Measurements from ENCODE around the gene ADH5. TPM values are rescaled to one million over a fixed set of nuclear protein-coding genes. Genes with fewer than 3 reads are reported as not detected.
"Not testable (repeated sequence)": the region's sequence is repeated elsewhere in the genome, so short reads cannot be mapped to it uniquely, and the experiment has no call there.

ADH5 gene
- total and polyA plus RNA-seq, 3 experiments from 2014 or later = 113 to 127 (median 116) TPM

DNA sequence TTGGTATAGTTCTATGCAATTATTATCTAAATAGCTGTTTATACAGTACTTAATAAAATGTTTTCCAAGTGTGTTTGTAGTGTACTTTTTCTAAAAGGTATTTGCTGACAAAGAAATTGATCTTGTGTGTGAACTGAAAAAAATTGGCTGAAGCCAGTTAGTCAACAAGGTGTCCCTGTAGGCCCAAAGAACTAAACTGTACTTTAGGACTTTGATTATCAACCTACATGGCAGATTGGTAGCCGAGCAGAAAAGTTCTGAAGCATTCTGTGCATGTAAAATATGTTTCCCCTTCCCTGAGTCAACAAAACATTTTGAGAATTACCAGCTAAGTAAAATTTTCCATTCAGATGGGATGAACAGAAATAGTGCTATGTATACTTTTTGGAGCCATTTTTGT lies 21.0 kb downstream of the ADH5 start:
- peak overlapping the region in 3 of 8 donors; percentile 3 to 54 (median 17) for H3K27ac Mint-ChIP-seq
- CTCF ChIA-PET = interaction anchor here (1.3 to 1.7 kb wide), 2 partner anchors 11 to 12 kb away, joined by 3 to 7 read pairs; no protein-coding TSS in a partner anchor
- H3K27me3 Mint-ChIP-seq = no peaks in the 10 kb centered on the region
- Histone ChIP-seq H3K36me3 (ENCODE audit: insufficient read depth, low read length) (peaks cover 4% of the 10 kb centered on the region), H3K4me3 (ENCODE audit: low read length) (no peak overlapping the region), H3K9me3 (ENCODE audit: low read length) (no peaks in the 10 kb centered on the region), H3K27ac (ENCODE audit: low read depth, low read length) (no peak overlapping the region), H3K4me1 (ENCODE audit: insufficient read depth, low read length) (no peaks in the 10 kb centered on the region), H3K27me3 (ENCODE audit: insufficient read depth, low read length, poor library complexity, severe bottlenecking) (no peaks in the 10 kb centered on the region)
- H3K9me3 Mint-ChIP-seq = peaks cover 0 to 2% (median 0%) of the 10 kb centered on the region in 5 donors
- H3K4me3 Mint-ChIP-seq = no peak overlapping the region
- DNase-seq = no peak
- peaks cover 0 to 2% (median 0%) of the 10 kb centered on the region in 3 donors for H3K4me1 Mint-ChIP-seq
- H3K36me3 Mint-ChIP-seq = peaks cover 5 to 56% (median 19%) of the 10 kb centered on the region in 3 donors
- POLR2A ChIA-PET = no interaction called here

DNA sequence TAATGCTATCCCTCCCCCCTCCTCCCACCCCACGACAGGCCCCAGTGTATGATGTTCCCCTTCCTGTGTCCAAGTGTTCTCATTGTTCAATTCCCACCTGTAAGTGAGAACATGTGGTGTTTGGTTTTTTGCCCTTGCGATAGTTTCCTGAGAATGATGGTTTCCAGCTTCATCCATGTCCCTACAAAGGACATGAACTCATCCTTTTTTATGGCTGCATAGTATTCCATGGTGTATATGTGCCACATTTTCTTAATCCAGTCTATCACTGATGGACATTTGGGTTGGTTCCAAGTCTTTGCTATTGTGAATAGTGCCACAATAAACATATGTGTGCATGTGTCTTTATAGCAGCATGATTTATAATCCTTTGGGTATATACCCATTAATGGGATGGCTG lies 23.1 kb downstream of the ADH5 start:
- POLR2A ChIA-PET; DNase-seq; H3K9me3 Mint-ChIP-seq; H3K36me3 ChIP-seq (ENCODE audit: insufficient read depth, low read length); H3K27me3 Mint-ChIP-seq; H3K4me3 ChIP-seq (ENCODE audit: low read length); CTCF ChIA-PET; H3K27ac Mint-ChIP-seq; H3K27me3 ChIP-seq (ENCODE audit: insufficient read depth, low read length, poor library complexity, severe bottlenecking); H3K9me3 ChIP-seq (ENCODE audit: low read length); H3K27ac ChIP-seq (ENCODE audit: low read depth, low read length); H3K4me3 Mint-ChIP-seq; H3K4me1 Mint-ChIP-seq; H3K4me1 ChIP-seq (ENCODE audit: insufficient read depth, low read length): not testable (repeated sequence)
- peaks cover 11 to 55% (median 15%) of the 10 kb centered on the region in 3 donors for H3K36me3 Mint-ChIP-seq

DNA sequence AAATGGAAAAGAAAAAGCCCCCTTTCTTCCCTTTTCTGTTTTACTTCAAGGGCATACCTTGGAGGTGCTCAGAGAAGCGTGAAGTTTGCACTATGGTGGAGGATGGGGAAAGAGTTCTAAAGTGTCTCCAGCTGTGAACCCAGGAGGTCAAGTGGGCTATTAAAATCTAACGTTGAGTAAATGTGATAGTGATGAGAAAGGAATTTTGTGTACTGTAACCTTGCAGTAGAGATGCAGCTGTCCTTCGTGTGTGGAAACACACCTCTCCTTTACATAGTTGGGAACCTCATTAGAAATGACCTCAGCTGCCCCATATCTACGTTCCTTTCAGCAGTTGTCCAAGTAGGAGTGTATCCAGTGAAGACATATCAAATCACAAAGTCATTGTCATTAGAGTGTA lies 26.5 kb downstream of the ADH5 start:
- ChIA-PET POLR2A (interaction anchor here (1.0 kb wide), 1 partner anchor 27 kb away, joined by 3 read pairs; the partner anchor contains the start of gene ADH5), CTCF (no interaction called here)
- Histone ChIP-seq H3K27ac (ENCODE audit: low read depth, low read length) (no peak overlapping the region), H3K9me3 (ENCODE audit: low read length) (no peaks in the 10 kb centered on the region), H3K4me1 (ENCODE audit: insufficient read depth, low read length) (no peaks in the 10 kb centered on the region), H3K4me3 (ENCODE audit: low read length) (no peak overlapping the region), H3K36me3 (ENCODE audit: insufficient read depth, low read length) (peaks cover 6% of the 10 kb centered on the region), H3K27me3 (ENCODE audit: insufficient read depth, low read length, poor library complexity, severe bottlenecking) (no peaks in the 10 kb centered on the region)
- DNase-seq = no peak
- Mint-ChIP-seq H3K9me3 (peaks cover 0 to 2% (median 0%) of the 10 kb centered on the region in 5 donors), H3K4me3 (no peak overlapping the region), H3K4me1 (no peaks in the 10 kb centered on the region), H3K27ac (peak overlapping the region in 1 of 8 donors; percentile 32), H3K36me3 (peaks cover 11 to 64% (median 13%) of the 10 kb centered on the region in 3 donors), H3K27me3 (no peaks in the 10 kb centered on the region)

DNA sequence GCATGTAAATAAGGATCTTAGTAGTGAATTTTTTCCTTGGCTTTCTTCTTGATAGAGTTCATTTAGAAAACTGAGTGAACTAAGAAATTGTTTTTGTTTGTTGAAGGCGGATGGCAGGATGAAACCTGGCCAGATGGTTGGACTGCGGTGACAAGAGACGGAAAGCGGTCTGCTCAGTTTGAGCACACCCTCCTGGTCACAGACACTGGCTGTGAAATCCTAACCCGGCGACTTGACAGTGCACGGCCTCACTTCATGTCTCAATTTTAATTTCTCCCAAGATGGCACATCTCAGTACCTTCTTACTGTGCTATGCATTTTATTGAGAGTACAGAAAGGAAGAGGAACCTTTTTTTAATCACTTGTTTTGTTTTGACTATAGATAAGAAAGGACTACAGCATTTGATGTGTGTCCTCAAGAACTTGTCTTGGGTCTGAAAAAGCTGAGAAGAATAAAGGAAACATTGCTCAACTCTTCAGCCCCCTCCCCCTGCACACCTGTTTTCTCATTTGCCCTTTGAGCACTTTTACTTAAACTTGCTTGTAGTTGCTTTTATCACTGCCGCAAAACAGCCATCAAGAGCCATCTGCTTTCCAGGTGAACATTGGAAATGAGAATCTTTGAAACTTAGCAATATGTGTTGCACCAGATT lies 27.4 kb downstream of the ADH5 start:
- Histone ChIP-seq H3K4me3 (ENCODE audit: low read length) (no peak overlapping the region), H3K36me3 (ENCODE audit: insufficient read depth, low read length) (peaks cover 6% of the 10 kb centered on the region), H3K27ac (ENCODE audit: low read depth, low read length) (no peak overlapping the region), H3K4me1 (ENCODE audit: insufficient read depth, low read length) (no peaks in the 10 kb centered on the region), H3K9me3 (ENCODE audit: low read length) (no peaks in the 10 kb centered on the region), H3K27me3 (ENCODE audit: insufficient read depth, low read length, poor library complexity, severe bottlenecking) (no peaks in the 10 kb centered on the region)
- ChIA-PET POLR2A (no interaction called here), CTCF (interaction anchor here (9.0 kb wide), 1 partner anchor 67 kb away, joined by 189 read pairs; the partner anchor contains the start of gene METAP1)
- peak overlapping the region in 2 of 8 donors; percentile 11 to 66 for H3K27ac Mint-ChIP-seq
- H3K27me3 Mint-ChIP-seq = no peaks in the 10 kb centered on the region
- H3K4me3 Mint-ChIP-seq = no peak overlapping the region
- peaks cover 11 to 60% (median 12%) of the 10 kb centered on the region in 3 donors for H3K36me3 Mint-ChIP-seq
- peaks cover 0 to 2% (median 0%) of the 10 kb centered on the region in 5 donors for H3K9me3 Mint-ChIP-seq
- peaks cover 1 to 2% (median 2%) of the 10 kb centered on the region in 3 donors for H3K4me1 Mint-ChIP-seq
- DNase-seq = no peak

DNA sequence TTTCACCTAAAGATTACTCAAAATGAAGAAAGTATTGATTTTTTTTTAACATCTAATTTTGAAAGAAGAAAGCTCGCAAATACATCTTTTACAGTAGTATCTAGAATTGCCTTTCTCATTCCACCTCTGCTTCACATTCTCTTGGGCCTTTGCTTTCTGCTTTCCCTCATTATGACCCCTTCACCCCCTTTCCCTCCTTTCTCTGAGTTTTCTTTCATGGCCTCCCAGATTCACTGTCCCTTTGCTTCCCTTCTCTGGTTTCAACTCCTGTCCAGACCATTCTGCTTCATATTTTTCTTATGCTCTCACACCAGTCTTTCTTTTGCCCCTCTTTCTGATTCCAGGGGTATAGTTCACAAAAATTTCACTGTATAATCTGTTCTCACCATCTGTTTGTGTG lies 29.0 kb downstream of the ADH5 start:
- H3K4me3 ChIP-seq (ENCODE audit: low read length) = no peak overlapping the region

DNA sequence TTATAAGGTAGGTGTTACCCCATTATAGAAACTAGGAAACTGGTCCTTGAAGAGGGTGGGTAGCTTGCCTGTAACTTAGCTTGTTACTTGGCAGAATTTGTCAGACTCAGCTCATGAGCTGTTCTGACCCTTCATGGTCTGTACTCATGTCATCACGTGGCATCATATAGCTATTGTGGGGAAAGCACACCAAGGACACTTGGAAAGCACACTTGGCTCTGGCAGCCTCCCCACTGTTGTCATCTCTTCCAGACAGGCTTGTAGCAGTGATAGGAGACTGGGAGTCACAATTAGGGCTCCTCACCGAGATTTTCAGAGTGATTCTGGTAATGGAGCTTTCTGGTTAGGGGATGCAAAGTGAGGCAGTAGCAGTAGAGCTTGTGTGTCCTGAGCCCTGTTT lies 30.4 kb downstream of the ADH5 start:
- Histone ChIP-seq H3K4me3 (ENCODE audit: low read length) (no peak overlapping the region), H3K4me1 (ENCODE audit: insufficient read depth, low read length) (peaks cover 6% of the 10 kb centered on the region), H3K36me3 (ENCODE audit: insufficient read depth, low read length) (peaks cover 6% of the 10 kb centered on the region), H3K27me3 (ENCODE audit: insufficient read depth, low read length, poor library complexity, severe bottlenecking) (no peaks in the 10 kb centered on the region), H3K9me3 (ENCODE audit: low read length) (no peaks in the 10 kb centered on the region), H3K27ac (ENCODE audit: low read depth, low read length) (no peak overlapping the region)
- H3K4me1 Mint-ChIP-seq = peaks cover 8 to 19% (median 15%) of the 10 kb centered on the region in 3 donors
- CTCF ChIA-PET = interaction anchor here (1.8 to 9.0 kb wide), 2 partner anchors 64 to 591 kb away, joined by 6 to 189 read pairs; partner anchors contain the start of gene METAP1
- no peaks in the 10 kb centered on the region for H3K27me3 Mint-ChIP-seq
- H3K9me3 Mint-ChIP-seq = no peaks in the 10 kb centered on the region
- POLR2A ChIA-PET = no interaction called here
- DNase-seq = no peak
- no peak overlapping the region for H3K4me3 Mint-ChIP-seq
- no peak overlapping the region for H3K27ac Mint-ChIP-seq
- peaks cover 11 to 60% (median 16%) of the 10 kb centered on the region in 3 donors for H3K36me3 Mint-ChIP-seq

More for the DNA sequence above, 29.0 kb downstream of the ADH5 start:
- H3K27me3 ChIP-seq (ENCODE audit: insufficient read depth, low read length, poor library complexity, severe bottlenecking) = no peaks in the 10 kb centered on the region
- H3K27ac ChIP-seq (ENCODE audit: low read depth, low read length) = no peak overlapping the region
- no peaks in the 10 kb centered on the region for H3K9me3 ChIP-seq (ENCODE audit: low read length)
- H3K4me1 ChIP-seq (ENCODE audit: insufficient read depth, low read length) = peaks cover 6% of the 10 kb centered on the region
- CTCF ChIA-PET = interaction anchor here (1.8 to 9.0 kb wide), 2 partner anchors 65 to 592 kb away, joined by 6 to 189 read pairs; partner anchors contain the start of gene METAP1
- Mint-ChIP-seq H3K4me3 (no peak overlapping the region), H3K36me3 (peaks cover 11 to 57% (median 11%) of the 10 kb centered on the region in 3 donors), H3K9me3 (no peaks in the 10 kb centered on the region), H3K4me1 (peaks cover 6 to 12% (median 10%) of the 10 kb centered on the region in 3 donors), H3K27me3 (no peaks in the 10 kb centered on the region), H3K27ac (peak overlapping the region in 3 of 8 donors; percentile 10 to 66 (median 43))
- POLR2A ChIA-PET = no interaction called here
- DNase-seq = no peak
- H3K36me3 ChIP-seq (ENCODE audit: insufficient read depth, low read length) = peaks cover 6% of the 10 kb centered on the region

DNA sequence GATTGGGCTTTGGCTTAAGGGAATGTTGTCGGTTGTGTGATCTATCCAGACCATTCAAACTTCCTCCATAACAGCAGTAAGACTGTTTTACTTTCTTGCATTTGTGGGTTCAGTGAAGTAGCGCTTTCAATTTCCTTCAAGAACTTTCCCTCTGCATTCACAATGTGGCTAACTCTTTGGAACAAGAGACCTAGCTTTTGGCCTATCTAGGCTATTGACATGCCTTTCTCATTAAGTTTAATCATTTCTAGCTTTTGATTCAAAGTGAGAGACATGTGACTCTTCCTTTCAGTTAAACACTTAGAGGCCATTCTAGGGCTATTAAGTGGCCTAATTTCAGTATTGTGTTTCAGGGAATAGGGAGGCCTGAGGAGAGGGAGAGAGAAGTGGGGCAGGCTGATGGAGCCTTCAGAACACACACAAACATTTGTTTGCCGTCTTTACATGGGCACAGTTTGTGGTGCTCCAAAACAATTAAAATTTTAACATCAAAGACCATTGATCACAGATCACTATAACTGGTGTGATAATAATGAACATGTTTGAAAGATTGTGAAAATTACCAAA lies 34.1 kb downstream of the ADH5 start:
- H3K27ac Mint-ChIP-seq = peak overlapping the region; percentile 9 to 59 (median 20)
- ChIA-PET POLR2A (interaction anchor here (1.4 kb wide), 1 partner anchor 59 kb away, joined by 5 read pairs; the partner anchor contains the start of gene METAP1), CTCF (interaction anchor here (1.4 to 9.0 kb wide), 2 partner anchors 15 to 60 kb away, joined by 3 to 189 read pairs; partner anchors contain the start of gene METAP1)
- Histone ChIP-seq H3K27ac (ENCODE audit: low read depth, low read length) (no peak overlapping the region), H3K27me3 (ENCODE audit: insufficient read depth, low read length, poor library complexity, severe bottlenecking) (no peaks in the 10 kb centered on the region), H3K4me3 (ENCODE audit: low read length) (no peak overlapping the region), H3K4me1 (ENCODE audit: insufficient read depth, low read length) (peaks cover 6% of the 10 kb centered on the region), H3K36me3 (ENCODE audit: insufficient read depth, low read length) (peaks cover 4% of the 10 kb centered on the region), H3K9me3 (ENCODE audit: low read length) (no peaks in the 10 kb centered on the region)
- DNase-seq = no peak
- H3K4me1 Mint-ChIP-seq = peaks cover 15 to 32% (median 29%) of the 10 kb centered on the region in 3 donors
- no peaks in the 10 kb centered on the region for H3K9me3 Mint-ChIP-seq
- no peak overlapping the region for H3K4me3 Mint-ChIP-seq
- H3K27me3 Mint-ChIP-seq = no peaks in the 10 kb centered on the region
- peaks cover 5 to 63% (median 22%) of the 10 kb centered on the region in 3 donors for H3K36me3 Mint-ChIP-seq

DNA sequence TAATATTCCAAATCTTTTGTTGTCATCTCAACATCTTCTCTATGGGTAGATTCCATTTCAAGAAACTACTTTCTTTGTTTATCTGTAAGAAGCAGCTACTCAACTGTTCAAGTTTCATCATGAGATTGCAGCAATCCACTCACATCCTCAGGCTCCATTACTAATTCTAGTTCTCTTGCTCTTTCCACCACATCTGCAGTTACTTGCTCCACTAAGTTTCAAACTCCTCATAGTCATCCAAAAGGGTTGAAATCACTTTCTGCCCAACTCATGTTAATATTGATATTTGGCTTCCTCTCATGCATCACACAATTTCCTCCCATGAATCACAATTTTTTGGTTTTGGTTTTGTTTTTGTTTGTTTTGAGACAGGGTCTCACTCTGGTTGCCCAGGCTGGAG lies 35.7 kb downstream of the ADH5 start:
- Mint-ChIP-seq H3K4me1 (peaks cover 15 to 32% (median 29%) of the 10 kb centered on the region in 3 donors), H3K4me3 (no peak overlapping the region), H3K9me3 (no peaks in the 10 kb centered on the region), H3K27ac (peak overlapping the region in 7 of 8 donors; percentile 0 to 88 (median 49)), H3K36me3 (peaks cover 2 to 62% (median 28%) of the 10 kb centered on the region in 3 donors), H3K27me3 (no peaks in the 10 kb centered on the region)
- Histone ChIP-seq H3K27ac (ENCODE audit: low read depth, low read length) (no peak overlapping the region), H3K4me1 (ENCODE audit: insufficient read depth, low read length) (peaks cover 6% of the 10 kb centered on the region), H3K4me3 (ENCODE audit: low read length) (no peak overlapping the region), H3K9me3 (ENCODE audit: low read length) (no peaks in the 10 kb centered on the region), H3K36me3 (ENCODE audit: insufficient read depth, low read length) (peaks cover 15% of the 10 kb centered on the region), H3K27me3 (ENCODE audit: insufficient read depth, low read length, poor library complexity, severe bottlenecking) (no peaks in the 10 kb centered on the region)
- ChIA-PET POLR2A (no interaction called here), CTCF (interaction anchor here (9.0 kb wide), 1 partner anchor 58 kb away, joined by 189 read pairs; the partner anchor contains the start of gene METAP1)
- DNase-seq = no peak
